H1 (cell line): ENCODE measurements around the gene CAPN15. TPM values are rescaled to one million over a fixed set of nuclear protein-coding genes. Genes with fewer than 3 reads are reported as not detected.

Experiments used
- CTCF ChIA-PET: fragments of 300-600 bp; sonication (Branson Sonifier 250); formaldehyde crosslinking; loops from one replicate; lab custom pipeline; 2021; ENCODE audit not compliant: partially characterized antibody; lab: Charles Lee
- POLR2A ChIA-PET: fragments of 300-600 bp; sonication (Branson Sonifier 250); formaldehyde crosslinking; loops from one replicate; lab custom pipeline; 2021; ENCODE audit warnings: inconsistent platforms; ENCODE audit not compliant: partially characterized antibody; lab: Charles Lee
- DNase-seq, 2 experiments: peaks; one replicate each; pipeline versions ENCODE4 v3.0.0 to v3.0.0-alpha.2; 2010 to 2022; ENCODE audit warnings: low spot score in 2 of 2, low read depth in 1 of 2, mixed read lengths in 1 of 2
- FAIRE-seq: peaks from 2 replicates; lab custom pipeline; 2011; peaks lifted over from hg19 to GRCh38; lab: Jason Lieb, UNC
- H2AFZ ChIP-seq: 2 replicates; pipeline ENCODE4 v1.8.1; 2012; ENCODE audit warnings: low read length, inconsistent platforms
- H2AK5ac ChIP-seq: 2 replicates; pipeline ENCODE4 v1.6.1; 2013; ENCODE audit warnings: low read depth, low read length
- H2BK120ac ChIP-seq: replicated peaks from 2 replicates; pipeline ENCODE3; 2013; ENCODE audit warnings: low read depth, low read length, inconsistent platforms
- H2BK12ac ChIP-seq: 2 replicates; pipeline ENCODE4 v1.6.1; 2013; ENCODE audit warnings: low read depth, low read length
- H2BK15ac ChIP-seq: 2 replicates; pipeline ENCODE4 v1.6.1; 2013; ENCODE audit warnings: low read length
- H2BK20ac ChIP-seq: 2 replicates; pipeline ENCODE4 v1.6.1; 2013; ENCODE audit warnings: low read length
- H2BK5ac ChIP-seq: 2 replicates; pipeline ENCODE4 v1.6.1; 2013; ENCODE audit warnings: low read depth, low read length
- H3K14ac ChIP-seq: 2 replicates; pipeline ENCODE4 v1.6.1; 2013; ENCODE audit warnings: inconsistent platforms; ENCODE audit not compliant: insufficient read length
- H3K18ac ChIP-seq: 2 replicates; pipeline ENCODE4 v1.6.1; 2013; ENCODE audit warnings: low read length; ENCODE audit errors: extremely low read depth
- H3K23ac ChIP-seq: 2 replicates; pipeline ENCODE4 v1.6.1; 2013; ENCODE audit warnings: inconsistent platforms; ENCODE audit not compliant: insufficient read length
- H3K23me2 ChIP-seq: 2 replicates; pipeline ENCODE4 v1.6.1; 2013; ENCODE audit warnings: low read depth, low read length
- H3K27ac ChIP-seq: 2 replicates; pipeline ENCODE4 v1.6.1; 2011; ENCODE audit warnings: low read depth, low read length, inconsistent platforms
- H3K27me3 ChIP-seq, 4 experiments: replicated peaks in 1 of 4; 1 replicate in 1 of 4; 2 replicates in 3 of 4; pipeline versions ENCODE4 v1.6.1 to v1.8.1; 2011 to 2013; ENCODE audit warnings: low read length in 3 of 4, mild to moderate bottlenecking in 3 of 4, inconsistent platforms in 2 of 4, mixed read lengths in 2 of 4, moderate library complexity in 1 of 4; ENCODE audit not compliant: control insufficient read depth in 3 of 4, insufficient read depth in 3 of 4; ENCODE audit errors: extremely low read depth in 1 of 4
- H3K36me3 ChIP-seq, 4 experiments: 2 replicates each; pipeline versions ENCODE4 v1.6.1 to v1.8.1; 2011 to 2013; ENCODE audit warnings: mild to moderate bottlenecking in 4 of 4, low read length in 3 of 4, moderate library complexity in 2 of 4, control low read depth in 1 of 4, inconsistent platforms in 1 of 4; ENCODE audit not compliant: insufficient read depth in 4 of 4, control insufficient read depth in 2 of 4
- H3K4ac ChIP-seq: replicated peaks from 2 replicates; pipeline ENCODE3; 2013; ENCODE audit warnings: low read length, low read depth, mixed read lengths, inconsistent platforms; ENCODE audit not compliant: insufficient read length
- H3K4me1 ChIP-seq, 4 experiments: replicated peaks in 1 of 4; 1 replicate in 1 of 4; 2 replicates in 3 of 4; pipeline versions ENCODE4 v1.6.1 to v1.8.1; 2011 to 2013; ENCODE audit warnings: low read length in 3 of 4, inconsistent platforms in 2 of 4, mixed read lengths in 1 of 4; ENCODE audit not compliant: insufficient read depth in 4 of 4, control insufficient read depth in 3 of 4
- H3K4me2 ChIP-seq, 2 experiments: 2 replicates each; pipeline versions ENCODE4 v1.6.1 to v1.8.1; 2011 to 2013; ENCODE audit warnings: low read depth in 2 of 2, low read length in 2 of 2, control low read depth in 1 of 2, inconsistent platforms in 1 of 2, mild to moderate bottlenecking in 1 of 2; ENCODE audit not compliant: insufficient read depth in 1 of 2
- H3K4me3 ChIP-seq, 4 experiments: fragments of 200-600, 300-600 bp in 1 of 4; sonication (generic), shearing (Covaris generic), sonication (Bioruptor Twin) in 1 of 4; 2 replicates each; pipeline versions ENCODE4 v1.5.1 to v1.8.1; 2011 to 2016; ENCODE audit warnings: low read length in 4 of 4, low read depth in 3 of 4, control low read depth in 2 of 4, inconsistent platforms in 2 of 4, mild to moderate bottlenecking in 2 of 4, mixed read lengths in 1 of 4, moderate library complexity in 1 of 4; ENCODE audit not compliant: insufficient read depth in 2 of 4; ENCODE audit errors: extremely low read depth in 1 of 4
- H3K56ac ChIP-seq: replicated peaks from 2 replicates; pipeline ENCODE3; 2013; ENCODE audit warnings: low read depth, mild to moderate bottlenecking, mixed read lengths, low read length, inconsistent platforms; ENCODE audit not compliant: insufficient read length
- H3K79me1 ChIP-seq: 2 replicates; pipeline ENCODE4 v1.6.1; 2013; ENCODE audit warnings: low read depth, low read length, control low read depth
- H3K79me2 ChIP-seq, 2 experiments: 2 replicates each; pipeline versions ENCODE4 v1.6.1 to v1.8.1; 2012 to 2013; ENCODE audit warnings: low read length in 2 of 2, mild to moderate bottlenecking in 2 of 2, inconsistent platforms in 1 of 2; ENCODE audit not compliant: insufficient read depth in 2 of 2, control insufficient read depth in 1 of 2
- H3K9ac ChIP-seq, 4 experiments: replicated peaks in 1 of 4; 1 replicate in 1 of 4; 2 replicates in 3 of 4; pipeline versions ENCODE4 v1.6.1 to v1.8.1; 2011 to 2013; ENCODE audit warnings: low read depth in 3 of 4, low read length in 3 of 4, control low read depth in 2 of 4, mild to moderate bottlenecking in 2 of 4, moderate library complexity in 2 of 4, inconsistent platforms in 1 of 4; ENCODE audit errors: extremely low read depth in 1 of 4
- H3K9me3 ChIP-seq, 2 experiments: 2 replicates each; pipeline versions ENCODE4 v1.6.1 to v1.8.1; 2012 to 2013; ENCODE audit warnings: mild to moderate bottlenecking in 2 of 2, moderate library complexity in 2 of 2, control low read depth in 1 of 2, inconsistent platforms in 1 of 2, low read depth in 1 of 2, low read length in 1 of 2, mixed read lengths in 1 of 2; ENCODE audit not compliant: insufficient read depth in 2 of 2
- H4K20me1 ChIP-seq, 2 experiments: replicated peaks in 1 of 2; 2 replicates each; pipeline versions ENCODE3 to v1.8.1; 2011 to 2013; ENCODE audit warnings: inconsistent platforms in 2 of 2, low read length in 2 of 2, mild to moderate bottlenecking in 1 of 2; ENCODE audit not compliant: insufficient read depth in 2 of 2, control insufficient read depth in 1 of 2
- H4K5ac ChIP-seq: 2 replicates; pipeline ENCODE4 v1.6.1; 2013; ENCODE audit warnings: low read length, low read depth, mixed read lengths, inconsistent platforms; ENCODE audit not compliant: insufficient read length
- H4K8ac ChIP-seq: 2 replicates; pipeline ENCODE4 v1.8.0; 2013; ENCODE audit warnings: mild to moderate bottlenecking, moderate library complexity, low read length, inconsistent platforms; ENCODE audit not compliant: insufficient read depth; ENCODE audit errors: extremely low read depth
- H4K91ac ChIP-seq: replicated peaks from 2 replicates; pipeline ENCODE3; 2013; ENCODE audit warnings: low read length, mixed read lengths, inconsistent platforms; ENCODE audit not compliant: insufficient read length
- ASH2L ChIP-seq: fragments of 200-600, 300-600 bp; sonication (generic); IDR thresholded peaks from one replicate; pipeline ENCODE4 v1.7.1; 2017; ENCODE audit warnings: low read length
- CHD2 ChIP-seq: IDR thresholded peaks from 2 replicates; pipeline ENCODE4 v1.6.1; 2012; ENCODE audit warnings: low read length, improper control_type of control experiment
- JUN ChIP-seq: IDR thresholded peaks from 2 replicates; pipeline ENCODE4 v1.6.1; 2011; ENCODE audit warnings: low read depth, mild to moderate bottlenecking, improper control_type of control experiment, low read length
- KDM5A ChIP-seq: fragments of 200-600 bp; IDR thresholded peaks from 2 replicates; pipeline ENCODE4 v1.7.1; 2012; ENCODE audit warnings: mild to moderate bottlenecking, low read length, inconsistent platforms, mixed read lengths
- MAFK ChIP-seq: IDR thresholded peaks from 2 replicates; pipeline ENCODE4 v1.6.1; 2012; ENCODE audit warnings: low read depth, mild to moderate bottlenecking, improper control_type of control experiment, low read length
- SIRT6 ChIP-seq: IDR thresholded peaks from one replicate; pipeline ENCODE4 v1.7.1; 2012; ENCODE audit warnings: low read length, inconsistent platforms
- TBP ChIP-seq: IDR thresholded peaks from 2 replicates; pipeline ENCODE4 v1.6.1; 2011; ENCODE audit warnings: low read depth, low read length, improper control_type of control experiment
- WGBS, 2 experiments: shearing (Covaris generic) in 1 of 2; methylation state at CpG; one replicate each; pipeline versions ENCODE4 v1.1.6 to v1.1.7; 2013 to 2015; ENCODE audit warnings: low lambda C conversion rate in 2 of 2, mixed read lengths in 2 of 2, inconsistent platforms in 1 of 2, low coverage in 1 of 2, missing lambda C conversion rate in 1 of 2; ENCODE audit not compliant: insufficient replicate concordance in 2 of 2, insufficient coverage in 1 of 2, insufficient read length in 1 of 2; ENCODE audit errors: extremely low coverage in 1 of 2, missing lambda C conversion rate in 1 of 2; 5-methylcytosine and 5-hydroxymethylcytosine counted together
- polyA plus RNA-seq, 7 experiments: library from polyadenylated mRNA; depleted of rRNA in 3 of 7; stranded (reverse) in 5 of 7; unstranded in 2 of 7; fragments of >200 nt in 5 of 7; fragments of 200-250 nt in 2 of 7; gene quantifications; 1 replicate in 5 of 7; 2 replicates in 1 of 7; 4 replicates in 1 of 7; pipeline versions ENCODE4 v1.2.1 to v1.2.3, GENCODE V29; 2011 to 2013; ENCODE audit warnings: missing spikeins in 2 of 7, mixed read lengths in 2 of 7
- total RNA-seq: library from RNA; stranded (reverse); fragmentation: NEBNext Ultra II Directional; extraction: Animal tissue kit (Norgen Biotek cat#: 25700); gene quantifications from 2 replicates; pipeline ENCODE4 v1.2.1, GENCODE V29; 2021
- TF ChIP-seq, protein P1 (sequence below), 3 experiments: IDR thresholded peaks; 1 replicate in 2 of 3; 2 replicates in 1 of 3; pipeline versions ENCODE4 v1.5.1 to v1.6.1; 2011; ENCODE audit warnings: low read length in 3 of 3, mild to moderate bottlenecking in 3 of 3, inconsistent platforms in 2 of 3, low read depth in 1 of 3, moderate library complexity in 1 of 3; ENCODE audit not compliant: insufficient read depth in 1 of 3; ENCODE audit errors: control extremely low read depth in 1 of 3

Gene CAPN15
- total and polyA plus RNA-seq, 2 of the 8 experiments (the other 6 are each of a cell fraction or from before 2014, with no cell fraction given): 38.9 to 76.9 TPM

- DNase-seq (no peak), FAIRE-seq (no peak)
- peaks cover 12% of the 10 kb centered on the region for H3K23me2 ChIP-seq
- H2BK15ac ChIP-seq: peak within 1 kb of the TSS; percentile 97; the same call in 1 of the 2 replicates
- peaks cover 0 to 3% (median 2%) of the 10 kb centered on the region in 4 experiments; a peak in 5 of 7 replicates for H3K27me3 ChIP-seq
- peaks cover 0 to 27% (median 12%) of the 10 kb centered on the region in 4 experiments; a peak in 5 of 7 replicates for H3K4me1 ChIP-seq
- 58% methylated on average over 25 of the region's 26 CpGs; no CpG with 5 or more reads in 1 of the 2 experiments for WGBS, 2 experiments
- CTCF ChIA-PET: interaction anchor here (0.7 to 2.3 kb wide), 10 partner anchors 10 to 82 kb away, joined by 3 to 14 read pairs (median 4); no protein-coding TSS in a partner anchor
- peak within 1 kb of the TSS; percentile 54 for H2BK120ac ChIP-seq
- peak within 1 kb of the TSS; percentile 28; the same call in 1 of the 2 replicates for H2AK5ac ChIP-seq
- peak within 1 kb of the TSS; percentile 99 for H4K91ac ChIP-seq
- POLR2A ChIA-PET: interaction anchor here (0.6 to 7.9 kb wide), 13 partner anchors 9 to 240 kb away, joined by 3 to 58 read pairs (median 3); partner anchors contain the start of genes CAPN15, METTL26, WDR24 and WFIKKN1
- no peak within 1 kb of the TSS for H3K14ac ChIP-seq
- H2BK20ac ChIP-seq: peak within 1 kb of the TSS; percentile 72; the same call in 1 of the 2 replicates
- H3K4ac ChIP-seq: peak within 1 kb of the TSS; percentile 57
- H4K8ac ChIP-seq: peak within 1 kb of the TSS; percentile 35
- no peak within 1 kb of the TSS for H3K56ac ChIP-seq
- H3K27ac ChIP-seq: no peak within 1 kb of the TSS
- no peak within 1 kb of the TSS for H3K23ac ChIP-seq
- no peak within 1 kb of the TSS for H3K9ac ChIP-seq
- 0 out of 8 replicates have a peak within 1 kb of the TSS, but pooled peaks of 1 of the 4 experiments have one; percentile 20 for H3K4me3 ChIP-seq
- peak within 1 kb of the TSS in 1 of 2 experiments; percentile 53; a peak in 1 of 4 replicates for H3K4me2 ChIP-seq
- peak within 1 kb of the TSS; percentile 66; the same call in 1 of the 2 replicates for H2BK5ac ChIP-seq
- H2AFZ ChIP-seq: no peak within 1 kb of the TSS
- no peaks in the 10 kb centered on the region for H3K9me3 ChIP-seq
- peak within 1 kb of the TSS; percentile 71 for H3K18ac ChIP-seq
- peaks cover 0 to 5% of the 10 kb centered on the region in 2 experiments for H4K20me1 ChIP-seq
- peak within 1 kb of the TSS; percentile 16 for H4K5ac ChIP-seq
- peaks cover 0 to 9% of the 10 kb centered on the region in 2 experiments; a peak in 1 of 4 replicates for H3K79me2 ChIP-seq
- no peaks in the 10 kb centered on the region for H3K36me3 ChIP-seq
- no peaks in the 10 kb centered on the region; the same call in none of the 2 replicates for H3K79me1 ChIP-seq
- H2BK12ac ChIP-seq: peak within 1 kb of the TSS; percentile 44; the same call in 1 of the 2 replicates
- TF ChIP-seq CHD2 (no peak), KDM5A (no peak), JUN (no peak), ASH2L (no peak), SIRT6 (no peak), MAFK (no peak), TBP (no peak)
- TF ChIP-seq, protein P1, sequence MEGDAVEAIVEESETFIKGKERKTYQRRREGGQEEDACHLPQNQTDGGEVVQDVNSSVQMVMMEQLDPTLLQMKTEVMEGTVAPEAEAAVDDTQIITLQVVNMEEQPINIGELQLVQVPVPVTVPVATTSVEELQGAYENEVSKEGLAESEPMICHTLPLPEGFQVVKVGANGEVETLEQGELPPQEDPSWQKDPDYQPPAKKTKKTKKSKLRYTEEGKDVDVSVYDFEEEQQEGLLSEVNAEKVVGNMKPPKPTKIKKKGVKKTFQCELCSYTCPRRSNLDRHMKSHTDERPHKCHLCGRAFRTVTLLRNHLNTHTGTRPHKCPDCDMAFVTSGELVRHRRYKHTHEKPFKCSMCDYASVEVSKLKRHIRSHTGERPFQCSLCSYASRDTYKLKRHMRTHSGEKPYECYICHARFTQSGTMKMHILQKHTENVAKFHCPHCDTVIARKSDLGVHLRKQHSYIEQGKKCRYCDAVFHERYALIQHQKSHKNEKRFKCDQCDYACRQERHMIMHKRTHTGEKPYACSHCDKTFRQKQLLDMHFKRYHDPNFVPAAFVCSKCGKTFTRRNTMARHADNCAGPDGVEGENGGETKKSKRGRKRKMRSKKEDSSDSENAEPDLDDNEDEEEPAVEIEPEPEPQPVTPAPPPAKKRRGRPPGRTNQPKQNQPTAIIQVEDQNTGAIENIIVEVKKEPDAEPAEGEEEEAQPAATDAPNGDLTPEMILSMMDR (IDR thresholded peaks at IDR 0.05; ENCODE audit: control extremely low read depth in 1 of 3, insufficient read depth in 1 of 3, low read depth in 1 of 3, low read length in 3 of 3): no peak
Measured at GRCh38 chr16:566475-567372, 39.2 kb downstream of the CAPN15 start, which contains the start of gene NHLRC4. Gene NHLRC4, plus strand, starts transcription at chr16:567005. Its CDS starts 1,043 bp downstream, at chr16:568048.
